Measurements from ENCODE around the gene ZNHIT1.

GRCh38 chr7:101251871-101252659 lies 34.1 kb downstream of the ZNHIT1 start:
- TF ChIP-seq POLR2A (IDR thresholded peaks at IDR 0.05; ENCODE audit: low read depth, low read length) = peak; percentile 79
- peak; percentile 81 for TF ChIP-seq POLR2AphosphoS5 (IDR thresholded peaks at IDR 0.05; ENCODE audit: low read depth, low read length)
- no peak for TF ChIP-seq POU2F2 (IDR thresholded peaks at IDR 0.05; ENCODE audit: low read depth, low read length)
- TF ChIP-seq PAX5 (IDR thresholded peaks at IDR 0.05; ENCODE audit: insufficient read depth, low read length, severe bottlenecking) = no peak
- TF ChIP-seq TAF1 (IDR thresholded peaks at IDR 0.05; ENCODE audit: low read depth, low read length) = 0 out of 2 replicates have a peak, but pooled peaks have one; percentile 42
- TF ChIP-seq SPI1 (IDR thresholded peaks at IDR 0.05; ENCODE audit: low read depth, low read length) = peak; percentile 53

Data from GM12891 (cell line).